ENCODE data around the gene GDAP1L1. TPM values are rescaled to one million over a fixed set of nuclear protein-coding genes. Genes with fewer than 3 reads are reported as not detected.

The GDAP1L1 gene
- total and polyA plus RNA-seq, 2 donors (not counting 3 experiments of a cell fraction or from before 2014, with no cell fraction given) = not detected

GRCh38 chr20:44234566-44235317 is 12.4 kb upstream of the GDAP1L1 start:
- H3K9me3 ChIP-seq (replicated peaks; ENCODE audit: control insufficient read depth, insufficient read depth, low read length) = no peaks in the 10 kb centered on the region
- no peak overlapping the region for H3K4me2 ChIP-seq (ENCODE audit: insufficient read depth, low read length)
- H3K27ac ChIP-seq (ENCODE audit: insufficient read depth, low read depth, low read length) = no peak overlapping the region
- H3K36me3 ChIP-seq (ENCODE audit: control insufficient read depth in 2 of 2, extremely low read depth in 1 of 2, insufficient read depth in 2 of 2, low read length in 2 of 2) = no peaks in the 10 kb centered on the region
- H3K4me3 ChIP-seq (replicated peaks in 1 of 3; ENCODE audit: insufficient read depth in 1 of 3, low read depth in 1 of 3, low read length in 3 of 3) = no peak overlapping the region
- intact Hi-C loops (cut with micrococcal nuclease) = no loop called here
- ChIA-PET CTCF (interaction anchor here (1.4 to 1.8 kb wide), 2 partner anchors 18 to 76 kb away, joined by 4 to 5 read pairs; partner anchors contain the start of gene FITM2), POLR2A (no interaction called here)
- dilution Hi-C loops (cut with MboI; ENCODE audit: extremely low pct_ligation_motif_present, low sequenced_read_pairs) = no loop called here
- no peak overlapping the region for H2AFZ ChIP-seq (ENCODE audit: low read depth, low read length)
- BruUV-seq (replicated peaks) = no TSS peak
- no peaks in the 10 kb centered on the region for H3K79me2 ChIP-seq (ENCODE audit: control insufficient read depth, insufficient read depth, low read length)
- FAIRE-seq = no peak
- H3K9ac ChIP-seq (replicated peaks; ENCODE audit: extremely low read depth, insufficient read depth, low read length) = no peak overlapping the region
- no peak for TF ChIP-seq JUN (IDR thresholded peaks at IDR 0.05; ENCODE audit: borderline replicate concordance, insufficient read depth, insufficient read length, low read depth)
- no peak for TF ChIP-seq MYC (IDR thresholded peaks at IDR 0.05; ENCODE audit: low read depth, low read length)
- TF ChIP-seq FOS (IDR thresholded peaks at IDR 0.05; ENCODE audit: borderline replicate concordance, insufficient read depth, low read length) = no peak
- no peak for TF ChIP-seq EZH2 (IDR thresholded peaks at IDR 0.05; ENCODE audit: borderline replicate concordance, low read depth, low read length, severe bottlenecking)
- TF ChIP-seq CTCF (IDR thresholded peaks at IDR 0.05; ENCODE audit: extremely low read depth in 1 of 2, insufficient read depth in 1 of 2, low read depth in 1 of 2, low read length in 2 of 2) = no peak
- no peak for TF ChIP-seq POLR2AphosphoS5 (IDR thresholded peaks at IDR 0.05; ENCODE audit: insufficient read depth, low read depth, low read length)
- no peak for TF ChIP-seq GATA2 (IDR thresholded peaks at IDR 0.05; ENCODE audit: insufficient read depth, insufficient read length, low read depth, low read length)
- TF ChIP-seq POLR2A (IDR thresholded peaks at IDR 0.05; ENCODE audit: low read depth, low read length) = no peak
- no peak for TF ChIP-seq MAX (IDR thresholded peaks at IDR 0.05; ENCODE audit: insufficient read depth, insufficient read length)
- H3K4me1 ChIP-seq (ENCODE audit: control insufficient read depth, extremely low read depth, insufficient read depth, low read length) = no peaks in the 10 kb centered on the region
- no peaks in the 10 kb centered on the region for H3K27me3 ChIP-seq (ENCODE audit: control insufficient read depth in 2 of 2, insufficient read depth in 2 of 2, low read length in 2 of 2)
- H3K9me1 ChIP-seq (replicated peaks; ENCODE audit: control insufficient read depth, extremely low read depth, insufficient read depth, low read length) = no peaks in the 10 kb centered on the region
- no peak for DNase-seq (ENCODE audit: low read depth, low spot score)
- no peaks in the 10 kb centered on the region for H4K20me1 ChIP-seq (replicated peaks; ENCODE audit: control insufficient read depth, extremely low read depth, insufficient read depth, low read length)
